ENCODE measurements around the gene KBTBD3.
"Not testable (repeated sequence)": the region's sequence is repeated elsewhere in the genome, so short reads cannot be mapped to it uniquely, and the experiment has no call there.

KBTBD3 gene

DNA sequence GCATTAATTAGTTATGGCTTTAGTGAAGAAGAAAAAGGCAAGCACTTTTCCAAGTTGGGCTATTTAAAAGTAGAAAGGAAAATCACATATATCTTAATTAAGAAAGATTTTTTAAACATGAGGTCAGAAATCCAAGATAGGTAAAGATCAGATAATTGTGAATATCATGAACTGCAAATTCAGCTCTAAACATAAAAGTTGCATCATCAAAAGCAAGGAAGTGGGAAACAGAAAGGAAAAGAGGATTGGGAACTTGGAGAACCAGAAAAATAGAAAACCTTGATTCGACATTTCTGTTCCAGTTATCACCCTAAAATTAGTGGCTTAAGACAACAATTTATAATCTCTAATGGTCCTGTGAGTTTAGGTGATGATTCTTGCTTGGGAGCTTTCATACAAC is 17.5 kb downstream of the KBTBD3 start:
- H3K27me3 ChIP-seq (ENCODE audit: control insufficient read depth, insufficient read depth, low read length) = no peaks in the 10 kb centered on the region
- no peaks in the 10 kb centered on the region for H3K36me3 ChIP-seq (ENCODE audit: insufficient read depth, low read length)
- H3K4me3 ChIP-seq (ENCODE audit: low read length) = no peak overlapping the region
- no peaks in the 10 kb centered on the region for H3K9me3 ChIP-seq (replicated peaks; ENCODE audit: low read length)
- H3K4me2 ChIP-seq (ENCODE audit: low read length) = no peak overlapping the region
- no peaks in the 10 kb centered on the region for H3K4me1 ChIP-seq (ENCODE audit: control insufficient read depth, insufficient read depth, low read length)
- no peak overlapping the region for H3K9ac ChIP-seq (ENCODE audit: low read depth, low read length)

DNA sequence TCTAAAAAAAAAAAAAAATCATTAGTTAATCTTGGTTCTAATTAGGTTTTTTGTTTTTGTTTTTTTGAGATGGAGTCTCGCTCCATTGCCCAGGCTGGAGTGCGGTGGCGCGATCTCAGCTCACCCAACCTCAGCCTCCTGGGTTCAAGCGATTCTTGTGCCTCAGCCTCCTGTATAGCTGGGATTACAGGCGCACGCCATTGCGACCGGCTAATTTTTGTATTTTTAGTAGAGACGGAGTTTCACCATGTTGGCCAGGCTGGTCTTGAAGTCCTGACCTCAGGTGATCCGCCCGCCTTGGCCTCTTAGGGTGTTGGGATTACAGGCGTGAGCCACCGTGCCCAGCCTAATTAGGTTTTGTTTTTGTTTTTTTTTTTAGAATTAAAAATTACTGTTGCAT is 18.8 kb downstream of the KBTBD3 start:
- not testable (repeated sequence) for H3K9ac ChIP-seq (ENCODE audit: low read depth, low read length); H3K36me3 ChIP-seq (ENCODE audit: insufficient read depth, low read length); H3K4me1 ChIP-seq (ENCODE audit: control insufficient read depth, insufficient read depth, low read length); H3K9me3 ChIP-seq (replicated peaks; ENCODE audit: low read length); H3K4me3 ChIP-seq (ENCODE audit: low read length); H3K27me3 ChIP-seq (ENCODE audit: control insufficient read depth, insufficient read depth, low read length); H3K4me2 ChIP-seq (ENCODE audit: low read length)

DNA sequence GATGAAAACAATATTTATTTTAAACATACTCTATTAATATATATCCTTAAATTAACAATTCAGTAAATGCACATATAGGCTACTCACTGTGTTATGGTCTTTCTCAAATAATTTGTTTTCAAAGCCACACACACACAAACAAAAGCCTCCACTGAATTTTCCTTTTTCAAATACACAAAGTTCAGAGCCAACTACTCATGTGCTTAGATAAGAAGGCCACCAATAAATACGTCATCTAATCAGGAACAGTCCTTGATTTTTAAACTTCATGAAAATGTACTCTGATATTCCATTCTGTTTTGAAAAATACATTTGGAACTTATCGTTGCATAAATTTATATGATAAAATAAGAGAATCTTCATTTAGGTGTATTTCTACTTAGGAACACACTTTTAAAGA is 26.0 kb downstream of the KBTBD3 start:
- Histone ChIP-seq H3K27me3 (ENCODE audit: control insufficient read depth, insufficient read depth, low read length) (no peaks in the 10 kb centered on the region), H3K9ac (ENCODE audit: low read depth, low read length) (no peak overlapping the region)

DNA sequence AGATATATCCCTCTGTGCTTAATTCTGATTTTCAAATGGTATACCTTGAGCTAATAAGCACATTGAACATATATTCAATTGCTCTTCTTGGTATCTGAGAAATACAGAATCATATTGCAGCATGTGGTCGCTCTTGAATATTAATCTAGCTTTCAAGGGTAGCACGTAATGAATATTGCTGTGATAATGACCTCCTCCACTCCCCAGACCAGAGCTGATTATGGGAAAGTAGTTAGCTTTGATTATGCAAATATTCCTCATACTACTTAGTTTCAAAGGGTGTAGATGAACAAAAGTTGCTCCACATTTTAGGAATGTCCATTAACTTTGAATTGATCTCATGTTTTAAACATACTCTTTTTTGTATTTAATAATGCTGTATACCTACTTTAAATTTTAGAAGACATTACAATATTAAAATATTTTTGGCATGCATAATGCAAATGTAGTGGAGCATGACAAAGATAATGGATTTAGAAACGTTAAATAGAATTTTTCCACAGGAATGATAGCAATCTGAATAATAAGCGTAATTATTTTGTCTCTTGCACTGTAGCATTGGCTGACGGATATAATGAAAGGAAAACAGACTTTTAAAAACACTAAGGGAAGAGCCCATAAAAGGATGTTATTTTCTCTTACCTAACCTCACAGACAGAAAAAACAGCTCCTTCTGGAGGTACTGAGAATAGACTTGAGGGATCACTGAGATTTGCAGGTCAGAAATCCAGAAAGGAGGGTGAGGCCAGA is 27.2 kb downstream of the KBTBD3 start:
- Histone ChIP-seq H3K9me3 (replicated peaks; ENCODE audit: low read length) (no peaks in the 10 kb centered on the region), H3K4me3 (ENCODE audit: low read length) (no peak overlapping the region), H3K27me3 (ENCODE audit: control insufficient read depth, insufficient read depth, low read length) (no peaks in the 10 kb centered on the region), H3K9ac (ENCODE audit: low read depth, low read length) (no peak overlapping the region), H3K4me1 (ENCODE audit: control insufficient read depth, insufficient read depth, low read length) (no peaks in the 10 kb centered on the region), H3K36me3 (ENCODE audit: insufficient read depth, low read length) (no peaks in the 10 kb centered on the region), H3K4me2 (ENCODE audit: low read length) (no peak overlapping the region)

More for the DNA sequence above, 26.0 kb downstream of the KBTBD3 start:
- Histone ChIP-seq H3K9me3 (replicated peaks; ENCODE audit: low read length) (no peaks in the 10 kb centered on the region), H3K4me2 (ENCODE audit: low read length) (no peak overlapping the region), H3K4me3 (ENCODE audit: low read length) (no peak overlapping the region), H3K4me1 (ENCODE audit: control insufficient read depth, insufficient read depth, low read length) (no peaks in the 10 kb centered on the region), H3K36me3 (ENCODE audit: insufficient read depth, low read length) (no peaks in the 10 kb centered on the region)

DNA sequence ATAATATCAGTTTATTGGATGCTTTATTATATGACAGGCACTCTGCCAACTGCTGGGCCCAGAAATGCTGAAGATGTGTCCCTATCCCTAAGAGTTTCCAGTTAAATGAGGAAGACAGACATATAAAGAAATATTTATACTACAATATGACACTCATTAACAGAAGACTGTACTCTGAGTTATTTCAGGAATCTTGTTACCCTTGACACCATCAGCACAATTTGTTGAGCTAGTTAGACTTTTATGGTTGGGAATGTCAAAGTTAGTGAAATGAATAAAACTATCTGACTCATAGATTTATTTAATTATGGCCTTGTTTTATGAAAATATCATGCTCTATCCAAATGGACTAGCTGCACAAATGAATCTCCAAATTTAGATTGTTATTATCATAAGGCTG is 29.5 kb downstream of the KBTBD3 start:
- no peaks in the 10 kb centered on the region for H3K27me3 ChIP-seq (ENCODE audit: control insufficient read depth, insufficient read depth, low read length)
- no peaks in the 10 kb centered on the region for H3K36me3 ChIP-seq (ENCODE audit: insufficient read depth, low read length)
- H3K4me3 ChIP-seq (ENCODE audit: low read length) = no peak overlapping the region
- no peak overlapping the region for H3K4me2 ChIP-seq (ENCODE audit: low read length)
- H3K4me1 ChIP-seq (ENCODE audit: control insufficient read depth, insufficient read depth, low read length) = no peaks in the 10 kb centered on the region
- H3K9ac ChIP-seq (ENCODE audit: low read depth, low read length) = no peak overlapping the region
- H3K9me3 ChIP-seq (replicated peaks; ENCODE audit: low read length) = no peaks in the 10 kb centered on the region

DNA sequence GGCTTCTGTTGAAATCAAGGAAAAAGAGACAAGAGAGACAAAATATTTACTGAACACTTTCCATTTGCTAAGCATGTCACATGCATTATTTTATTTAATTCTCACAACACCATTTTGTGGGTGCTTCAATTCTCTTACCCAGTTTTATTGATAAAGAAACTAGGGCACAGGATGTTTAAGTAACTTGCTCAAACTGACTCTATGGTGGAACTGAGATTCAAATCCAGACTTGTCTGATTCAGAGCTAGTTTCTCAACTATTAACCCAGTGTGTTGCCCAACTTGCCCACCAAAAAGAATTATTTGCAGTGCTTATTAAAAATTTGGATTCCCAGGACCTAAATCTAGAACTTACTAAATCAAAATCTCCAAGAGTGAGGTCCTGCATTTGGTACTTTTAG is 33.6 kb downstream of the KBTBD3 start:
- Histone ChIP-seq H3K9ac (ENCODE audit: low read depth, low read length) (no peak overlapping the region), H3K4me2 (ENCODE audit: low read length) (no peak overlapping the region), H3K9me3 (replicated peaks; ENCODE audit: low read length) (no peaks in the 10 kb centered on the region), H3K27me3 (ENCODE audit: control insufficient read depth, insufficient read depth, low read length) (no peaks in the 10 kb centered on the region), H3K4me3 (ENCODE audit: low read length) (no peak overlapping the region), H3K36me3 (ENCODE audit: insufficient read depth, low read length) (no peaks in the 10 kb centered on the region), H3K4me1 (ENCODE audit: control insufficient read depth, insufficient read depth, low read length) (no peaks in the 10 kb centered on the region)

DNA sequence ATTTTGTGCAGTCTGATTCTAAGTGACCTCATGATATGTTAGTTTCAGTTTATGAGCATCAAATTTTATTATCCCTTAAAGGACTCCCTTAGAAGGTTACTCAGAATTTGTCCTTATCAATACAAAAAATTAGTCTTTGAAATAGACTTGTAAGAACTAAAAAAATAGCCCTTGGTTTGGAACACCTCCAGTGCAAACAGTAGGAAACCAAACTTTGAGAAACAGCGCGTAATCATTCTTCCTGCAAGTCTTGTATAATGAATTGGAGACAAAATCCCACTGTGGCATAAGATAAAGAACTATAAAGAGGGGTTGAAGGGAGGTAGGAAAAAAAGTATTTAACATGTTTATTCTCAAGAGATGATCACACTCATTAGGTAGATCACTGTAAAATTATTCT is 44.3 kb downstream of the KBTBD3 start:
- Histone ChIP-seq H3K4me3 (ENCODE audit: low read length) (no peak overlapping the region), H3K9me3 (replicated peaks; ENCODE audit: low read length) (no peaks in the 10 kb centered on the region), H3K4me2 (ENCODE audit: low read length) (no peak overlapping the region), H3K27me3 (ENCODE audit: control insufficient read depth, insufficient read depth, low read length) (no peaks in the 10 kb centered on the region), H3K9ac (ENCODE audit: low read depth, low read length) (no peak overlapping the region), H3K36me3 (ENCODE audit: insufficient read depth, low read length) (no peaks in the 10 kb centered on the region), H3K4me1 (ENCODE audit: control insufficient read depth, insufficient read depth, low read length) (peaks cover 6% of the 10 kb centered on the region)

DNA sequence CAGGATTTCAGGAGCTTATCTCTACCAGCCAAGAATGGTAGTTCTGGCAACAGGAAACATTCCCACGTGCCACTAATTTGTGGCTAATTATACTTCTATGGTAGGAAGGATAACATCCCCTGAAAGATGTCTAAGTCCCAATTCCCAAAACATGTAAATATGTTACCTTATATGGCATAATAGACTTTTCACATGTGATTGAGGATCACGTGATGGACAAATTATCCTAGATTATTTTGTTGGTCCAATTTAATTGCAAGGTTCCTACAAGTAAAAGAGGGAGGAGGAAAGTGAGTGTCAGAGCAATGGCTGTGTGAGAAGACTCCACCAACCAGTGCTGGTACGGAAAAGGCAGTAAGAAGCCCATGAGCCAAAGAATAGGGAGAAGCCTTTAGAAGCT is 45.2 kb downstream of the KBTBD3 start:
- H3K36me3 ChIP-seq (ENCODE audit: insufficient read depth, low read length) = no peaks in the 10 kb centered on the region
- H3K4me2 ChIP-seq (ENCODE audit: low read length) = no peak overlapping the region
- H3K9ac ChIP-seq (ENCODE audit: low read depth, low read length) = no peak overlapping the region
- H3K4me1 ChIP-seq (ENCODE audit: control insufficient read depth, insufficient read depth, low read length) = peaks cover 6% of the 10 kb centered on the region
- no peaks in the 10 kb centered on the region for H3K9me3 ChIP-seq (replicated peaks; ENCODE audit: low read length)
- no peaks in the 10 kb centered on the region for H3K27me3 ChIP-seq (ENCODE audit: control insufficient read depth, insufficient read depth, low read length)
- no peak overlapping the region for H3K4me3 ChIP-seq (ENCODE audit: low read length)

DNA sequence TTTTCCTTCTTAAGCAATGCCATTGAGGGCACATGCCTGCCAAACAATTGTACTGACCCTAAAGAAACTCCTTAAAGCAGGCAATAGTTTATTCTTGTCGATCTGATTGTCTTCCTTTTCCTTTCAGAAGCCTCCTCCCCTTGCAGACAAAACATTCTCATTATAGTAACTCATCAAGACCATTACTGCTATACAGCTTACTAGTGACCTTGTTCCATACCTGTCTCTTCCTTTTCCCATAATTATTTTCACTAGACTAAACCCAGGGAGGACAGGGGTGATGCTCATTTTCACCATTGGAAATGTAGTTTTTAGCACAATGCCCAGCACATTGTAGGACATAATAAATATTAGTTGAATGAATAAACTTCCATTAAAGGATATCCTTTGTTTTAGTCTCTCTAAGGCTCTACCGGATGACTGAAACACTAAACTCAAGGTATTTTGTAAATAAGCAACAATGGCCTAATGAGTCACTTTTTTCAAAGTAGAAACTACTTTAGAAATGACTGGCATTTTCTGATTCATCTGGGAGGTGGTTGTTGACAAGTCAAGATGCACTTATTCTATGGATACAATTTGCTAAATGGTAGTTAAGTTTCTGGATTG is 45.8 kb downstream of the KBTBD3 start:
- Histone ChIP-seq H3K9ac (ENCODE audit: low read depth, low read length) (no peak overlapping the region), H3K4me1 (ENCODE audit: control insufficient read depth, insufficient read depth, low read length) (peaks cover 6% of the 10 kb centered on the region), H3K27me3 (ENCODE audit: control insufficient read depth, insufficient read depth, low read length) (no peaks in the 10 kb centered on the region), H3K4me3 (ENCODE audit: low read length) (no peak overlapping the region), H3K9me3 (replicated peaks; ENCODE audit: low read length) (no peaks in the 10 kb centered on the region), H3K4me2 (ENCODE audit: low read length) (peak overlapping the region; percentile 2), H3K36me3 (ENCODE audit: insufficient read depth, low read length) (no peaks in the 10 kb centered on the region)

DNA sequence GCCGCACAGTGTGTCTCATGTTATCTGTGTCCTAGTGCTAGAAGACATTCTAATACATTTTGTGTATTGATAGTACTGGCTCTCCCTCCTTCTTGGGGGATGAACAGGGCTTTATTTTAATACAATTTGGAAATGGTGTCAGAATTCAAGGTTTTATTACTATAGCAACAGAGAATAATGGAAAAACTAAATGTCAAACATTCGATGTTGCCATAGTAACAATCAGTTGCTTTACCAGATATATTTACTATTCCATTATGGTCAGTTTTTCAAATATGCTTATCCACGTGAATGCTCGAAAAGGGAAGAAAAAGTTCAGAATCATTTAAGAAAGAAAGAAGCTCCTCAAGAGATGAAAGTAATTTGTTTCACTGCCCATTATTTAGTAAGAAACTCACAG is 46.5 kb downstream of the KBTBD3 start:
- Histone ChIP-seq H3K4me2 (ENCODE audit: low read length) (no peak overlapping the region), H3K9me3 (replicated peaks; ENCODE audit: low read length) (no peaks in the 10 kb centered on the region), H3K9ac (ENCODE audit: low read depth, low read length) (no peak overlapping the region), H3K36me3 (ENCODE audit: insufficient read depth, low read length) (no peaks in the 10 kb centered on the region), H3K27me3 (ENCODE audit: control insufficient read depth, insufficient read depth, low read length) (no peaks in the 10 kb centered on the region), H3K4me3 (ENCODE audit: low read length) (no peak overlapping the region), H3K4me1 (ENCODE audit: control insufficient read depth, insufficient read depth, low read length) (peaks cover 6% of the 10 kb centered on the region)

DNA sequence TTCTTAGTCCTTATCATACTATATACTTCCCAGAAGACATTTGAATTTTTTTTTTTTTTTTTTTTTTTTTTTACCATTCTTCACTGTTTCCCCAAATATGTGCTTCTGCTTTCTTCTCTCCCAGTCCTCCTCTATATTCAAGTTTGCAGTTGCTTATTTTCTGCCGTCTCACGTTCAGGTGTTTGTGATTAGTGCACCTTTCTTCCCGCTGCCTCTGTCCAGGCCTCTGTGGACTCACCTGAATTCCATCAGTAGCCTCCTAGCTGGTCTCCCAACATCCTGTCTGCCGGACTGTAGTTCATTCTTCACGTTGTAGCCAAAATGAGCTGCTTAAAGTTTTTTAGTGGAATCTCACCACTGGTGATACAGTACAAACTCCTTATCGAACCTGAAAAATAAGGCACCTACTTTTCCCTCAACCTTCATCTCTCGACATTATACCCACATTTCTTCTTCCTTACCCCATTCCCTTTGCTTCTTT is 54.3 kb downstream of the KBTBD3 start:
- Histone ChIP-seq H3K9ac (ENCODE audit: low read depth, low read length) (peak overlapping the region; percentile 44), H3K36me3 (ENCODE audit: insufficient read depth, low read length) (no peaks in the 10 kb centered on the region), H3K9me3 (replicated peaks; ENCODE audit: low read length) (no peaks in the 10 kb centered on the region), H3K4me2 (ENCODE audit: low read length) (peak overlapping the region; percentile 80), H3K27me3 (ENCODE audit: control insufficient read depth, insufficient read depth, low read length) (no peaks in the 10 kb centered on the region), H3K4me3 (ENCODE audit: low read length) (peak overlapping the region; percentile 76), H3K4me1 (ENCODE audit: control insufficient read depth, insufficient read depth, low read length) (peaks cover 16% of the 10 kb centered on the region)
